T1000 (cell line): ENCODE data around the gene CCDC141.
"Not testable (repeated sequence)": the region's sequence is repeated elsewhere in the genome, so short reads cannot be mapped to it uniquely, and the experiment has no call there.

Experiments used
- DNase-seq: peaks from one replicate; lab custom pipeline; 2025; ENCODE audit warnings: mixed read lengths; lab: John Stamatoyannopoulos, UW

The CCDC141 gene

GRCh38 chr2:179036353-179036905 lies 13.5 kb downstream of the CCDC141 start:
- no peak for DNase-seq

DNA sequence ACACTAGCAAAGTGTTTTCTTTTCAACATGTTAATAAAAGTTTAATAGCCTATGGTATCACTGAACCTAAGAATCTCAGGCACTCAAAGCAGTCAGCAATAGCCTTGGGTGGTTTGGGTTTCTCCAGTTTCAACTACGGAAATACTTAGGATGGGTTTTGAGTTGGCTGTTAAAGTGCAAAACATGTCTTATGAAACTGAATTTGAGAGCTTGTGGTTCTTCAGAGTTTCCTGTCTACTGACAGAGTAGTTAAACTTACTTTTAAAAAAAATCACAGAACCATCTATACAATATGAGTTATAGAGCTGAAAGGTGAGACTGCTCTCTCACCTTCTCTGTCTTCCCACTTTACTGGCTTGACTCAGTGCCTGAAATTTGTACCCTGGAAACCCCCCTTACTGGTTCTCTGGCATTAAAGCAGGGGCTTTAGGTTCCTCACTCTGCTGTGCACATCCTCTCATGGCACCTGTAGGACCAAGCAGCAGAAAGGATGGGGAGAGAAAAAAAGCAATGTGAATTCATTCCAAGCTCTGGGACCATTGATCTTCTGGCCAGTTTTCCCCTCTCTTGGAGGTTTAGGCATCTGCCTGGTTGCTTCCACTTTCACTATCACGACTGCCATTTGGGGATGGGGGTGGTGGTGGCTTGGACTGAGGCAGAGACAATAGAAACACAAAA lies 18.1 kb downstream of the CCDC141 start:
- no peak for DNase-seq

GRCh38 chr2:179024445-179024844 lies 25.5 kb downstream of the CCDC141 start:
- DNase-seq, result no peak

DNA sequence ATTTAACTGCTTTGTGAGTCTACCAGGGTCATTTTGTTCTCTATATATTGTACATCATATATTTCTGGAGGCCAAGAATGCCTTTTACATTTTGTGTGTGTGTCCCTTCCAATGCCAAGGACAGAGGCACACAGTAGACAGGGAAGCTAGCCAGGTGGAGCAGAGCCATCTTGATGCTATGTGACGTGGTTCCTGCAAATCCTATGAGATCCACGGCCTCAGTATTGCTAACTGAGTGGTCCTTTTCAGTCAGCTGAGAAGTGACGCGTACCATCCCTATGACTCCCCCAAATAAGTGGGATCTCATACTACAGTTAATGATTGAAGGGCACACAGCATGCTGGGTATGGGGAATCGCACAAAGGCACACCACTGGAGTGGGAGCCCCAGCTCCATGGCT lies 27.3 kb downstream of the CCDC141 start:
- no peak for DNase-seq

DNA sequence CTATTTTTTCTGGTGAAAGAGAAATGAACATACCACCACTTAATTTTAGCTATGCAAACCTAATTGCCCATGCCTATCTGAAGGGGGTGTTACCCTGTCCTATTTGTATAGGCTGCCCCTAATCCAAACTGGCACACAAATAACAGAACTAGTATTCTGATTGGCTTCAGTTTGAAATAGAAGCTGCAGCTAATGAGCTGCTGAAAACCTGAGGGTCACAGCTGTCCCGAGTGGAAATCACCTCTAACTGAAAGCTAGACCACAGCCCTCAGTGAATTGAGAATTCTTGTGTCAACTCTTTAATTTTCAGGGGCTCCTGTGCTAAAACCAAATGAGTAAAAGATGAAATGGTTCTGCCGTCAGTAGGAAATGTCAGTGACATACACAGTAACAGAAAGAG lies 28.7 kb downstream of the CCDC141 start:
- DNase-seq, result no peak

DNA sequence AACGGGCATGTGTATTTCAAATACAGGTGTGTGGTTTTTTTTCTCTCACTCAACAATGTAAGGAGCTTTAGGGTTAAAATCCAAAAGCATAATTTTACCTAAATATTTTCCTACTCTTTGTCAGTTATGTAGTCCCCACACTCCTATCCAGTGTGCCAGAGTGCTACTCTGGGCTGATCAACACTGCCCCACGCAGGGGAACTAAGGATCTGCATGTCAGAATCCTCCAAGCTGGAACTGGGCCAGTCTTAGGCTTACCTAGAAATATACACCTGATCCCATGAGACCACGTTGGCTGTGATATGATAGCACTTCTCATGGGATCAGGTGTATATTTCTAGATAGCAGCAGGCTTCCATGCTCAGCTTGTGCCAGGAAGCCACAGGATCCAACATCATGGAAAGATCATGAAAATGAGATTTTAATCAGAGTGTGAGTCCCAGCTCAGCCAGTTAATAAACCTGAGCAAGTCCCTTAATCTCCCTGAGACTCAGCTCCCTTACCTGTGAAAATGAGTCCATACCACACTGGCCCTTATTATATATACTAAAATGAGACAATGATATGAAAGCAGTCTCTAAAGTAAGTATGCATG lies 29.7 kb downstream of the CCDC141 start:
- DNase-seq, result no peak

GRCh38 chr2:179019260-179019659 lies 30.7 kb downstream of the CCDC141 start:
- no peak for DNase-seq

DNA sequence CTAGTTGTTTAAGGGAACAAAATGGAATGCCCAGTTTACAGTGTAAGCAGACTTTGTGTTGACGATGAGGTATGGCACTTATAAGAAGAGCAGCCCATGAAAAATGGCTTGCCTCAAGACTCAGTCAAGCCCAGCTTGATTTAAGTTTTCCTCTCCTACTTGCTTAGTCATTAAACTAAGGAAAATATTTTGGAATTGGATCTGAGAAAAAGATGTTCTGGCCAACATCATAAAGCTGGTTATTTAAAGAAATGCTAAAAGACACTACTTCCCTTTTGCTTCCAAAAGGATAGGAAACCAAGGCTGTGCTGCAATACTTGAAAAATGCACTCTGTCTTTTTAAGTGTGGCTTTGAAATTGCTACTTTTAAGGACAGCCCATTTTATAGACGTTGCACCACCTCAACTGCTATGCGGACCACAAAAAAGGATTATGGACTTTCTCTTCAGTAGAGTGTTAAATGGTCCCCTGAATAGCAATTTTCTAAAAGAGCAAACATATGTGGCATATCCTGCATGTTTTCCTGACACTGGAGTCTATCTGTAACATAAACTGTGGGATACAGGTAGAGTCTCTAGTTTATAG lies 32.1 kb downstream of the CCDC141 start:
- no peak for DNase-seq

DNA sequence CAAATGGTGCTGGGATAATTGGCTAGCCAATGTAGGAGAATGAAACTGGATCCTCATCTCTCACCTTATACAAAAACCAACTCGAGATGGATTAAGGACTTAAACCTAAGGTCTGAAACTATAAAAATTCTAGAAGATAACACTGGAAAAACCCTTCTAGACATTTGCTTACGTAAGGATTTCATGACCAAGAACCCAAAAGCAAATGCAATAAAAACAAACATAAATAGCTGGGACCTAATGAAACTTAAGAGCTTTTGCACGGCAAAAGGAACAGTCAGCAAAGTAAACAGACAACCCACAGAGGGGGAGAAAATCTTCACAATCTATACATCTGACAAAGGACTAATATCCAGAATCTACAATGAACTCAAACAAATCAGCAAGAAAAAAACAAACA lies 35.7 kb downstream of the CCDC141 start:
- DNase-seq, result not testable (repeated sequence)

GRCh38 chr2:179005976-179006375 lies 44.0 kb downstream of the CCDC141 start:
- DNase-seq, result no peak

DNA sequence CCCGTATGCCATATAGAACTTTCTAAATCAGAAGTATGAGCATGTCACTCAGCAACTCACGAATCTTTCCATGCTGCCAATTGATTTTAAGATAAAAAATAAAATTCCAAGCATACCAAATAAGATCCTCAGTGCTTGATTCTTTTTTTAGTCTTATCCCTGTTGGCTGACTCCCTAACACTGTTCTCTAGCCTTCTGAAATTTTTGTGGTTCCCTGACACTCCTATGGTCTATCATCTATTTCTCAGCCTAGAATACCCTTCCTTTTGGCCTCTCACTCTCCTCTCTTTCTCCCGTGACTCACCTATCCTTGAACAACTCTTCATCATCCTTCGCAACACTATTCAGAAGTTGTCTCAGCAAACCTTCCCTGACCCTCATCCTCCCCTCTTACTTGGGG lies 50.5 kb downstream of the CCDC141 start:
- no peak for DNase-seq

DNA sequence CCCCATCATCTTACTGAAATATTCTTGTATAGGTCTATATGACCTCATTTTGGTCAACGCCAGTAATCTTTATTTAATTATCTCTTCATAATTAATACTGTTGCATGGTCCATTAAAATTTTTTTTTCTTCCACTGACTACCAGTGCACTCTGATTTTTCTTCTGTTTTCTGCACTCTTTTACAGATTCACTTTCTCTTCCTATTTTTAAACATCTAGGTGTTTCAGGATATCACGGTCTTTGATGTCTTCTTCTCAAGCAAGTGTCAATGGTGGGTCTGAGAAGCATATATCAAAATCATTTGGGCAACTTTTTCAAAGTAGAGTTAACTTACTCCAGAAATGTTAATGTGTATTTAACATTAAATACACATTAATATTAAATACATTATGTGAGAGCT lies 51.4 kb downstream of the CCDC141 start:
- DNase-seq, result no peak

DNA sequence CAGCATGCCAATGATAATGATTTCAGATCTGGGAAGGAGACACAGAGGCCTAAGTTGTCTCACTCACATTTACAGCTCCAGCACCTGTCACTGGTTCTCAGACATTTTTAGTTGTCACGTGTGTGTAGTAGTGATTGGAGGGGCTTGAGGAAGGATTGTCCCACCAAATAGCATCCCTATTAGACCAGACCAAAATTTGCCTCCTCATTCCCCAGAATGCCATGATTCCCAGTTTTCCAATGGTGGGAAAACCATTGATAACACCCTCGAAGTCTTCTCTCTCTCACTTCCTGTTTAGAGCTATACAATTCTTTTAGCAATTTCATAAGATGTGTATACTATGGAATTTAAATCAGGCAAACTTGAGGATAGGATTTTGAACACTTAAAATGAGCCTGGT lies 52.5 kb downstream of the CCDC141 start:
- no peak for DNase-seq

GRCh38 chr2:178997067-178997466 lies 52.9 kb downstream of the CCDC141 start:
- no peak for DNase-seq

GRCh38 chr2:178994264-178994663 lies 55.7 kb downstream of the CCDC141 start:
- no peak for DNase-seq

- DNase-seq, result no peak
Measured at GRCh38 chr2:178993788-178994187, 56.1 kb downstream of the CCDC141 start.

DNA sequence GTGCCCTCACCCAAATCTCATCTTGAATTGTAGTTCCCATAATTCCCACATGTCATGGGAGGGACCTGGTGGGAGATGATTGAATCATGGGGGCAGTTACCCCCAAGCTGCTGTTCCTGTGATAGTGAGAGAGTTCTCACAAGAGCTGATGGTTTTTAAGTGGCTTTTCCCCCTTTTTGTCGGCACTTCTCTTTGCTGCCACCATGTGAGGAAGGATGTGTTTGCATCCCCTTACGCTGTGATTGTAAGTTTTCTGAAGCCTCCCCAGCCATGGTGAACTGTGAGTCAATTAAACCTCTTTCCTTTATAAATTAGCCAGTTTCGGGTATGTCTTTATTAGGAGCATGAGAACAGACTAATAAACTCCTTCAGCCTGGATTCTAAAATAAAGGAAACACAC lies 57.2 kb downstream of the CCDC141 start:
- DNase-seq, result not testable (repeated sequence)

- DNase-seq, result no peak
Measured at GRCh38 chr2:178990533-178991241, 59.2 kb downstream of the CCDC141 start.

GRCh38 chr2:178989424-178989823 lies 60.5 kb downstream of the CCDC141 start:
- not testable (repeated sequence) for DNase-seq

DNA sequence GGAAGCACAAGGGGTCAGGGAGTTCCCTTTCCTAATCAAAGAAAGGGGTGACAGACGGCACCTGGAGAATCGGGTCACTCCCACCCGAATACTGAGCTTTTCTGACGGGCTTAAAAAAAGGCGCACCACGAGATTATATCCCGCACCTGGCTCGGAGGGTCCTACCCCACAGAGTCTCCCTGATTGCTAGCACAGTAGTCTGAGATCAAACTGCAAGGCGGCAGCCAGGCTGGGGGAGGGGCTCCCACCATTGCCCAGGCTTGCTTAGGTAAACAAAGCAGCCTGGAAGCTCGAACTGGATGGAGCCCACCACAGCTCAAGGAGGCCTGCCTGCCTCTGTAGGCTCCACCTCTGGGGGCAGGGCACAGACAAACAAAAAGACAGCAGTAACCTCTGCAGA lies 67.3 kb downstream of the CCDC141 start:
- not testable (repeated sequence) for DNase-seq

- DNase-seq, result no peak
Measured at GRCh38 chr2:178980815-178981214, 69.1 kb downstream of the CCDC141 start.

- DNase-seq, result no peak
Measured at GRCh38 chr2:178978667-178979066, 71.3 kb downstream of the CCDC141 start.

DNA sequence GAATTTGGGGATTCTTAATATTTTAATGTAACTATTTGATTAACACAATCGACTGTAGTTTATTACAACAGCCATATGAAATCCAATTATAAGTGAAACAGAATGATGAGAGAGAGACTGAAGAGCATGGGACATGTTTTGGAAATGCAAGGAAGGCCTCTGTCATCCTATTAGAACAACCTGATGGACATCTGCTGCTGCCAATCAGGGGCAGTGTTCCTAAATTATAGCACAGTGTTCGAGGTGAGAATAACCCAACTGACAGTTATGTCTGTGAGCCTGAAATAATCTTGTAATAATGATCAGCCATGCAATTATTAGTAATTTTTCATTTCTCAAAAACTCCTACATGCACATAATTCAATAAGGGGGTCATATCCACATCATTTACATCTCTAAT lies 73.6 kb downstream of the CCDC141 start:
- no peak for DNase-seq
